VCaP (cell line): ENCODE measurements around the gene XAB2.

ENCODE experiments used
- H3K27ac ChIP-seq: fragments of 450-650 bp; 2 replicates; pipeline ENCODE4 v1.5.1; 2017
- TF ChIP-seq, protein P1 (sequence below): fragments of 450-650 bp; conservative IDR thresholded peaks from 2 replicates; pipeline ENCODE4 v1.5.1; 2017; ENCODE audit warnings: mild to moderate bottlenecking, moderate library complexity

Gene XAB2

DNA sequence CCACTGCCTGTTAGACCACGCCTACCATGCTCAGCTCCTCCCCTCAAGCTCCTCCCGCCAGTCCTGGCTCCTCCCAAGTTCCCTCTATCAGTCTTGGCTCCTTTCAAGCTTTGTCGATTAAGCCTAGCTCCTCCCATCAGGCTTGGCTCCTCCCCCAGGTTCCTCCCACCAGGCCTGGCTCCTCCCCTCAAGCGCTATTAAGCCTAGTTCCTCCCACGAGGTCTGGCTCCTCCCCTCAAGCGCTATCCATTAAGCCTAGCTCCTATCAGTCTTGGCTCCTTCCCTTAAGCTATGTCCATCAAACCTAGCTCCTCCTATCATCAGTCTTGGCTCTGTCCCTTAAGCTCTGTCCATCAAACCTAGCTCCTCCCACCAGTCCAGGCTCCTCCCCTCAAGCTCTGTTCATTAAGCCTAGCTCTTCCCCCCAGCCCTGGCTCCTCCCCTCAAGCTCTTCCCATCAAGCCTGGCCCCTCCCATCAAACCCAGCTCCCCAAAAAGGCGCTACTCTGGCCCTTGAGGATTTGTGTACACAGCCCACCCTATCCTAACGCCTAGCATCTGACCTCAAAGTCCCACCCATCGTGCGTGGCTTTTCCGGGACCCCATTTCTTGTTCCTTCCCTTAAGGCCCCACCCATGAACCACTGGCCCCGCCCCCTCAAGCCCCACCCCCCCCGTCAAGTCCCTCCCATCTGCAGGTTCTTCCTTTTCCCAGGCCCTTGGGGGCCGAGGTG, 23.7 kb downstream of the XAB2 start:
- H3K27ac ChIP-seq, result no peak overlapping the region
- TF ChIP-seq, protein P1, sequence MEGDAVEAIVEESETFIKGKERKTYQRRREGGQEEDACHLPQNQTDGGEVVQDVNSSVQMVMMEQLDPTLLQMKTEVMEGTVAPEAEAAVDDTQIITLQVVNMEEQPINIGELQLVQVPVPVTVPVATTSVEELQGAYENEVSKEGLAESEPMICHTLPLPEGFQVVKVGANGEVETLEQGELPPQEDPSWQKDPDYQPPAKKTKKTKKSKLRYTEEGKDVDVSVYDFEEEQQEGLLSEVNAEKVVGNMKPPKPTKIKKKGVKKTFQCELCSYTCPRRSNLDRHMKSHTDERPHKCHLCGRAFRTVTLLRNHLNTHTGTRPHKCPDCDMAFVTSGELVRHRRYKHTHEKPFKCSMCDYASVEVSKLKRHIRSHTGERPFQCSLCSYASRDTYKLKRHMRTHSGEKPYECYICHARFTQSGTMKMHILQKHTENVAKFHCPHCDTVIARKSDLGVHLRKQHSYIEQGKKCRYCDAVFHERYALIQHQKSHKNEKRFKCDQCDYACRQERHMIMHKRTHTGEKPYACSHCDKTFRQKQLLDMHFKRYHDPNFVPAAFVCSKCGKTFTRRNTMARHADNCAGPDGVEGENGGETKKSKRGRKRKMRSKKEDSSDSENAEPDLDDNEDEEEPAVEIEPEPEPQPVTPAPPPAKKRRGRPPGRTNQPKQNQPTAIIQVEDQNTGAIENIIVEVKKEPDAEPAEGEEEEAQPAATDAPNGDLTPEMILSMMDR, result no peak

GRCh38 chr19:7603919-7604318, 25.4 kb downstream of the XAB2 start:
- no peak overlapping the region for H3K27ac ChIP-seq
- TF ChIP-seq, protein P1, result no peak

DNA sequence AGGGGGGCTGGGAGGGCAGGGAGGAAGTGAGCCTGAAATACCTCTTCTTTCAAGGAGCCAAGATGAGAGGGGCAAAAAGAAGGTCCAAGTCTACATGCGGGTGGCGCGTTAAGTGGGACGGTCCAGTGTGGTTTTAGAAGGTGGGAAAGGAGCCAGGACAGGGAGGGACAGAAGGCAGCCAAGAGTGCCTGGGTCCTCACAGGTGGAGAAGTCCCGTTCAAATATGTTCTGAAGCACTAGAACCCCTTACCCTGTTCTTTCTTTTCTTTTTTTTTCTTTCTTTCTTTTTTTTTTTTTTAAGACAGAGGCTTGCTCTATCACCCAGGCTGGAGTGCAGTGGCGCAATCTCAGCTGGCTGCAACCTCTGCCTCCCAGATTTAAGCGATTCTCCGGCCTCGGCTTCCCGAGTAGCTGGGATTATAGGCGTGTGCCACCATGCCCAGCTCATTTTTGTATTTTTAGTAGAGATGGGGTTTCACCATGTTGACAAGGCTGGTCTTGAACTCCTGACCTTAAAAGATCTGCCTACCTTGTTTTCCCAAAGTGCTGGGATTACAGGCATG, 26.3 kb downstream of the XAB2 start:
- TF ChIP-seq, protein P1, result no peak
- H3K27ac ChIP-seq, result no peak overlapping the region

DNA sequence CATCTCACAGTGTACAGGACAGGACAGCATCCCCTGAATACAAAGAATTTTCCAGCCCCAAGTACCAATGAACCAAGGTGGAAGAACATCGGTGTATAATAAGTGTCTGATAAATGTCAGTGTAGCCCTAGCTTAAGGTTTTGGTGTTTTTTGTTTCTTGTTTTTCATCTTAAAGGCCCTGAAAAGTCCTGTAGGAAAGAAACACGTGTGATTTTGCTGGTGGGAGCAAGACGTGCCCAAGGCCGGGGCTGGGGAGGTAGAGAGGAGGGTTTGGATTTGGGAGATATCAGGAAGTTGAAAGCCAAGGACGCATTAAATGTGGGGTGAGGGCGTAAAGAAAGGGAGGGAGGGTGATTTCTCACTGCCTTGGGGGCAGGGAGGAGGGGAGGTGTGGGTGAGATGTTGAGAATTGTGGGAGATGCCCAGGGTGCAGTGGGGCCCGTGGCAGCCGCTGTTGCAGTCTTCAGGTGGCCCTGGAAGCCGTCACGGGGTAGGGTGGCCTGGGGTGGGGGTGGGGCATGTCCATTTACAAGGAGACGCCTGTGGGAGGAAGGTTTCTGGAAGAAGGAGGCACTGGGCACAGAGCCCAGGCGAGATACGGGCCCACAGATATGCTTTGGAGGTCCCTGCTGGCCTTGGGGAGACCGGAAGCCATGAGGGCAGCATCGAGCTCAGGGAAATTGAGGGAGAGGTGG, 27.0 kb downstream of the XAB2 start:
- no peak overlapping the region for H3K27ac ChIP-seq

DNA sequence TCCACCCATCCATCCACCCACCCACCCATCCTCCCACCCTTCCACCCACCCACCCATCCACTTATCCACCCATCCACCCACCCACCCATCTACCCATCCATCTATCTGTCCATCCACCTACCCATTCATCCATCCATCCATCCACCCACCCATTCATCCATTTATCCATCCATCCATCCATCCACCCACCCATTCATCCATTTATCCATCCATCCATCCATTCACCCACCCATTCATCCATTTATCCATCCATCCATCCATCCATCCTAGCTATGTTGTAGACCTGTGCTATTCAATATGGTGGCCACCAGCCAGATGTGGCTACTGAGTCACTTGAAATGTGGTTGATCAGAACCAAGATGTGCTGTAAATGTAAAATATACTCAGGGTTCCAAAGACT, 28.6 kb downstream of the XAB2 start:
- TF ChIP-seq, protein P1, result no peak
- H3K27ac ChIP-seq, result no peak overlapping the region

More for the DNA sequence above, 27.0 kb downstream of the XAB2 start:
- TF ChIP-seq, protein P1, result no peak

- H3K27ac ChIP-seq, result no peak overlapping the region
- TF ChIP-seq, protein P1, result no peak
Measured at GRCh38 chr19:7598180-7598579, 31.2 kb downstream of the XAB2 start.

GRCh38 chr19:7597689-7598088, 31.7 kb downstream of the XAB2 start:
- H3K27ac ChIP-seq, result no peak overlapping the region
- TF ChIP-seq, protein P1, result no peak
